B cell (primary cell): ENCODE results near the gene IL15.

ENCODE experiments used
- CTCF ChIP-seq: fragments of 200-600 bp; IDR thresholded peaks from one replicate; pipeline ENCODE4 v1.8.0; 2022; ENCODE audit warnings: antibody characterized with exemption, mild to moderate bottlenecking
- EZH2 ChIP-seq: IDR thresholded peaks from 2 replicates; pipeline ENCODE4 v1.6.1; 2012; ENCODE audit warnings: borderline replicate concordance, low read depth, mild to moderate bottlenecking, moderate library complexity, low read length; ENCODE audit not compliant: insufficient read depth, poor library complexity, severe bottlenecking

- TF ChIP-seq CTCF, result no peak
- TF ChIP-seq EZH2, result no peak
These were observed 21.9 kb downstream of the IL15 start for GRCh38 chr4:141658309-141658708.
